Measurements from ENCODE around the gene SEPTIN6.

The SEPTIN6 gene

GRCh38 chrX:119647552-119648420, 45.2 kb downstream of the SEPTIN6 start:
- DNase-seq: no peak

GRCh38 chrX:119647089-119647488, 45.9 kb downstream of the SEPTIN6 start:
- DNase-seq: no peak

DNA sequence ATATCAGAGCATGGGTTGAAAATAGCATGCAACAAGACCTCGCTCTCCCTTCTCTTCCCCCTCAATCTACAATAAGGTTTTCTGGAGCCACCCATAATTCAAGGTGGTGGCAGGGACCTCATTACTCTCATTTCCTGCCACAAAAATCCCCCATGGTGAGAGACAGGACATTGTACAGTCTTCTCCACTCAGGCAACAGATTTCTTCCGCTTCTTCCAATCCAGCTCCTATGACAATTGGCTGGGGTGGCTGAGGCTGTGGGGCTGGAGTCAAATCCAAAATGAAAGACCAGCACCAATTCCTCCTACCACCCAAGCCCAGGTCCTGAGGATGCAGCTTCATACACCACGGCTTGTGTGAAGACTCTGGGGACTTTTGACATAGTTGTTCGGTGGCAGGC, 46.5 kb downstream of the SEPTIN6 start:
- DNase-seq: no peak

- no peak for DNase-seq
These were observed 49.3 kb downstream of the SEPTIN6 start for GRCh38 chrX:119643696-119644095.

Data from right forelimb (tissue), 1 donor.